GM18519 (cell line): Measurements from ENCODE around the gene DDOST.
"Not testable (repeated sequence)": the region's sequence is repeated elsewhere in the genome, so short reads cannot be mapped to it uniquely, and the experiment has no call there.

Experiments used
- ATAC-seq: cut with Tn5 transposase; IDR thresholded peaks from one replicate; pipeline ENCODE4 v1.9.1; 2021; ENCODE audit warnings: mild to moderate bottlenecking, moderate library complexity; ENCODE audit not compliant: unreplicated experiment, low FRiP score

Gene DDOST

DNA sequence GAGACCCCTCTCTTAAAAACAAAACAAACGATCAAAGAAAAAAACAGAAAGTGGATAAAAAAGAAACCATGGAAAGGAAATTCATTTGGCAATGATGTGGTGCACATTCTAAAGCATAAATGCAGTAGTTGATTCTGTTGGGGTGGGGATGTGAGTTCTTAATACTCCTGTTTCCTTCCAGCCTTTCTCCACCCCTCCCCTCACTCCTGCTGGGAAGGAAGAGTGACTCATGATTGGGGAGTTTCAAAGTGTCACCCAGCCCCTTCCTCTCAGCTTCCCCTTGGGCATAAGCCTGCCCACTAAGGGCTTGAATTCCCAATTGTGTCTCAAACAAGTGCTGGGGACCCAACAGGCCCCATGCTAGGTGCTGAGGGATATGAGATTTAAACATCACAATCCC, 34.6 kb downstream of the DDOST start:
- no peak for ATAC-seq

DNA sequence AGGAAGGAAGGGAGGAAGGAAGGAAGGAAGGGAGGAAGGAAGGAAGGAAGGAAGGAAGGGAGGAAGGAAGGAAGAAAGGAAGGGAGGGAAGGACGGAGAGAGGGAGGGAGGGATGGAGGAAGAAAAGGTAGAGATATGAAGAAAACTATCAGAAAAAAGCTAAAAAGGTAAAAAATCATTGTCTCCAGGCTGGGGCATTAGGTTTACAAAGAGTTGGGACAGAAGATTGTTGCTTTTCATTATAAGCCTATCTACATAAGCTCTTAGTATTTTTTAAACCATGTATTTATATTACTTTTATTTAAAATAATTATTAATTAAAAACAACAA, 35.1 kb downstream of the DDOST start:
- ATAC-seq = no peak

DNA sequence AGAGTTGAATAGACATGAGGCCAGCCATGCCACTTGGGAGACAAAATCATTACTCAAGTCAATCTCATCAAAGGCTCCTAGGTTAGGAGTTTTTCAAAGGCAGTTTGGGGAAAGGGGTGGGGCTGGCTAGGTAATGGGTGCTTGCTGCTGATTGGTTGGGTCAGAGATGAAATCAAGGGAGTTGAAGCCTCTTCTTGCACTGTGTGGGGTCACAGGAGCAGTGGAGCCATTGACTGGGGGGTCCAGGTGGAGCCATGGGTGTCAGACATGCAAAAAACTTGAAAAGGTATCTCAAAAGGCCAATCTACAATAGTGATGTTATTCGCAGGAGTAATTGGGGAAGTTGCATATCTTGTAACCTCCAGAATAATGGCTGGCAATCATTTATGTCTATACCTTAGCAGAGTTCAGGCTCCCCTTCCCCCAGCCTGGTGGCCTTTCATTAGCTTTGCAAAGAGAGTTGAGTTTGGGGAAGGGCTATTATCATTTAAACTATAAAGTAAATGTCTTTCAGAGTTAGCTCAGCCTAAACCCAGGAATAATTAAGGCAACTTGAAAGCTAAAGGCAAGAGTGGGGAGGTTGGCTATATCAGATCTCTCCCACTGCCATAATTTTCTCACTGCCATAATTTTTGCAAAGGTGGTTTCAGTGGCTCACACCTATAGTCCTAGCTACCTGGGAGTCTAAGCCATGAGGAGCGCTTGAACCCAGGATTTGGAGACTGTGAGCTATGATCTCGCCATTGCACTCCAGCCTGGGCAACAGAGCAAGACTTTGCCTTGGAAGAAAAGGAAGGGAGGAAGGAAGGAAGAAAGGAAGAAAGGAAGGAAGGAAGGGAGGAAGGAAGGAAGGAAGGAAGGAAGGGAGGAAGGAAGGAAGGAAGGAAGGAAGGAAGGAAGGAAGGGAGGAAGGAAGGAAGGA, 35.7 kb downstream of the DDOST start:
- ATAC-seq = no peak

DNA sequence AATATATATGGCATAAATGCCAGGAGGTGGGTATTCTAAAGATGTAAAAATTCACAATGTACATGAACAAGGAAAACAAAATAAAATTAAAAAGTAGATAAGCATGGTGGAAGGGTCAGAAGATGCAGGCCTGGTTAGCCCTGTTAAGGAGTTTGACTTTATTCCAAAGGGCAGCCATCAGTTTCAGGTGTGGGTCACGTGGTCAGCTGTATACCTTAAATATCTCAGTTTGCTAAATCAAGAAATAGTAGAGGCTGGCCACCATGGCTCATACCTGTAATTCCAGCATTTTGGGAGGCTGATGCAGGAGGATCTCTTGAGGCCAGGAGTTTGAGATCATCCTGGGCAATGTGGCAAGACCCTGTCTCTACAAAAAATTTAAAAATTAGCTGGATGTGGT, 36.5 kb downstream of the DDOST start:
- no peak for ATAC-seq

DNA sequence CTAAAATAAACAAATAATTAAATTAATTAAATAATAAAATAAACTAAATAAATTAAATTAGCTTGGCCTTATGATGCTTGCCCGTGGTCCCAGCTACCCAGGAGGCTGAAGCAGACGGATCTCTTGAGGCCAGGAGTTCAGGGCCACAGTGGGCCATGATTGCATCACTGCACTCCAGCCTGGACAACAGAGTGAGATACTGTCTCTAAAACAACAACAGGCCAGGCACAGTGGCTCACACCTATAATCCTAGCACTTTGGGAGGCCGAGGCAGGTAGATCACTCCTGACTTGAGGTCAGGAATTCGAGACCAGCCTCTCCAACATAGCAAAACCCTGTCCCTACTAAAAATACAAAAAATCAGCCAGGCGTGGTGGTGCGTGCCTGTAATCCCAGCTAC, 40.2 kb downstream of the DDOST start:
- no peak for ATAC-seq

DNA sequence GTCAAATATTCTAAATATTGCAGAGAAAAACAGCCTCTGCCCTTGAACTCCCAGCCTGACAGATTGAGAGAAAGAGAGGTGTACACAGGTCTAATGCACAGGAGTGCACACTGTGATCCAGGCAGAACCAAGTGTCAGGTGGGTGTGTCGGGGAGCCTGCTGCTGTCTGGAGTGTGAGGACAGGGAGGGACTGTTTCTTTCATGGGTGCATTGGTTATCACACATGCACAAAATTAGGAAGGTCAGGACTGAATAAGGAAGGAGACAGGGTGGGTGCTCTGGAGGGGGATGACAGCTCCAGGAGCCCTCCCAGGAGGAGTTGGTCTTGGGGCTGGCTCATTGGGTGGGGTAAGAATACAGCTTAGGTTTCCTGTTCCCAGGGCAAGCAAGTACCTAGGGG, 41.2 kb downstream of the DDOST start:
- no peak for ATAC-seq

DNA sequence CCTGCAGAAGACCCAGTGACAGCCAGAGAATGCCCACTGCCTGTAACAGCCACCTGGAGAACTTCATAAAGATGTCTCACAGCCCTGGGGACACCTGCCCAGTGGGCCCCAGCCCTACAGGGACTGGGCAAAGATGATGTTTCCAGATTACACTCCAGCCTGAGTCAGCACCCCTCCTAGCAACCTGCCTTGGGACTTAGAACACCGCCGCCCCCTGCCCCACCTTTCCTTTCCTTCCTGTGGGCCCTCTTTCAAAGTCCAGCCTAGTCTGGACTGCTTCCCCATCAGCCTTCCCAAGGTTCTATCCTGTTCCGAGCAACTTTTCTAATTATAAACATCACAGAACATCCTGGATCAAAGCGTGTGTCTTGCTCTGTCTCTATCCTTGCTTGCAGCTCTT, 42.6 kb downstream of the DDOST start:
- no peak for ATAC-seq

DNA sequence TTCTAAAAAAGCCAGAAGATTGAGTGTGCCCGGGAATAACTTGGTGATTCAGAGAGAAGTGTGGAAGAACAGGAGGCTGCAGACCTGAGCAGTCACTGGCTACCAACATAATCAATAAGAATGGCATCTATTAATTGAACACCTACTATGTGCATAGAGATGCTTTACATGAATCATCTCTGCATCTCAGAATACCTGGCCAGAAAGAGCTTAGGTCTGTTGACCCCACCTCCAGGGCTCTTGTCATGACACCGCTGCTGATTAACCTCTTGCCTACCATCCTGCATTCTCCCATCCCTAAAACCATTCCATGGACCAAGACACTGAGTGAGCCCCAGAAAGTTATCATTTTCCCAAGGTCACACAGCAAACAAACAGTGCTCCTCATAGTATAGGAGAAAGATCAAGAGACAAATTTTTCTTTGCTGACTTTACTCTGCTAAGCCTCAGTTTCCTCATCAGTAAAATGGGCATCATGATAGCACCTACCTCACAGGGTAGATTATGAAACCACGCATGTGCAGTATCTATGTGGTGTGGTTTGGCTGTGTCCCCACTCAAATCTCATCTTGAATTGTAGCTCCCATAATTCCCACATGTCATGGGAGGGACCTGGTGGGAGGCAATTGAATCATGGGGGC, 44.2 kb downstream of the DDOST start:
- ATAC-seq = no peak

DNA sequence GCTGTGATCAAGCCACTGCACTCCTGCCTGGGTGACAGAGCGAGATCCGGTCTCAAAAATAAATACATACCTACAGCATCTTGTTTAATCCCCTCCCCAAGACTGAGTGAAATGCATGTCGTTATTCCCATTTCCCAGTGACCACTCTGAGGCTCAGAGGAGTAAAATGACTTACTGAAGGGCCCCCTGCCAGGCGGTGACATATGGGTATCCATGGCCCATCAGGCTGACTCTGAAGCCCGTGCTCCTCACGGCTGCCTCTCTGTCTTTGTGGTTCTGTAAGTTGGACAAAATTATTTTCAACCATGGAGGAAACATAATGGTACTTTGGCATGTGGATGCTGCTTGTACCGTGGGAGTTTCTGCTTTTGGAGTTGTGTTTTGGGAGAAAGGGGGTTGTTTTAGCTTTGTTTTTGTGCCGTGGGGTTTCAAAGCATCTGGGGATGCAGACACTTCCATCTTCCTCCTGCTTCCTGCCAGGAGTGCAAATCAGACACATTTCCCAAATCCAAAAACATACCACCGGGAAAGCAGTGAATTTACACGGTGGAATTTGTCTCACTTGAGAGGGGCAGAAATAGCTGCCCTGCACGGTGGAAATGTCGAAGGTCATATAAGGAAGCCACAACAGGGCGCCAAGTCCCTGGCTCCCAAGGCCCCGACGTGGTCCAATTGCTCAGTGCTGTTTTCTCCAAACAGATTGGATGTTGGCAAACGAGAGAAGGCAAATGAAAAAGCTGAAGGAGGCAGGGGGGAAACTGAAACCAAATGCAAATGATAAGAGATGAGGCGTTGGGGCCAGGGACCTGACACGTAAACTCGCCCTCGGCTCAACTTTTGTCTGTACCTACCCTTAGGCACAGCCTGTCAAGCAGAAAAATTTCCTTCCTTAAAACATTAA, 45.0 kb downstream of the DDOST start:
- ATAC-seq = no peak

DNA sequence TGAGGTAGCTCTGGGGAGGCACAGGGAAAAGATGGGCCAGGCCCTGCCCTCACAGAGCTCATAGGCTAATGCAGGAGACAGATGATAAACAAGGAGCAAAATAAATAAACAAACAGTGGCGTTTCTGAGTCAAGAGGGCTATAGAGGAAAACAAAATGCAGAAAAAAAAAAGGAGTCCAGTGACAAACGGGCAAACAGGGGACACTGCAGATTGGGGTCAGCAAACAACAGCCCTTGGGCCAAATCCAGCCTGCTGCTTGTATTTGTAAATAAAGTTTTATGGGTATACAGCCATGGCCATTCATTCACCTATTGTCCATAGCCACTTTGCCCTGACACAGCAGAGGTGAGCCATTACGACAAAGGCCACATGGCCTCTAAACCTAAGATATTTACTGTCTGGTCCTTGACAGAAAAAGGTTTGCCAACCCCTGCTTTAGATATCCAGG, 47.0 kb downstream of the DDOST start:
- ATAC-seq = no peak

DNA sequence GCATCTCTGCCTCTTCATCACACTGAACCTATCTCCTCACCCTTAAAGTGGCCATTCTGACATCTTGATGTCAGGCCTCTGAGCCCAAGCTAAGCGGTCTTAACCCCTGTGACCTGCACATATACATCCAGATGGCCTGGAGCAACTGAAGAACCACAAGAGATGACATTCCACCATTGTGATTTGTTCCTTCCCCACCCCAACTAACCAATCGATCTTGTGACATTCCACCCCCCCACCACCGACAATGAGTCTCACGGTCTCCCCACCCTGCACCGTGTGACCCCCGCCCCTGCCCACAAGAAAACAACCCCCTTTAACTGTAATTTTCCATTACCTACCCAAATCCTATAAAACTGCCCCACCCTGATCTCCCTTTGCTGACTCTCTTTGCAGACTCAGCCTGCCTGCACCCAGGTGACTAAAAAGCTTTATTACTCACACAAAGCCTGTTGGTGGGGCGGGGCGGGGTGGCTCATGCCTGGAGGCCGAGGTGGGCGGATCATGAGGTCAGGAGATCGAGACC, 48.9 kb downstream of the DDOST start:
- no peak for ATAC-seq

DNA sequence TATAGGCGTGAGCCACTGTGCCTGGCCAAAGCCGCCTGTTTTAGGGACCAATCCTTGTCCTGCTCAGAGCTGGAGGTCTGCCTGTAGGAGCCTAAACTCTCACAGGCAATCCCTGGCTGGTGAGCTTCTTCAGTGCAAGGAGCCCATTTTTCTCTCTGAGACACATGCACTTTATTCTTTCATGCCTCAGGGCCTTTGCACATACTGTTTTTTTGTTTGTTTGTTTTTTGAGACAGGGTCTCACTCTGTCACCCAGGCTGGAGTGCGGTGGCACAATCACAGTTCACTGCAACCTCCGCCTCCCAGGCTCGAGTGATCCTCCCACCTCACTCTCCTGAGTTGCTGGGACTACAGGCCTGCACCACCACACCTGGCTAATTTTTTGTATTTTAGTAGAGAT, 49.5 kb downstream of the DDOST start:
- ATAC-seq = no peak

DNA sequence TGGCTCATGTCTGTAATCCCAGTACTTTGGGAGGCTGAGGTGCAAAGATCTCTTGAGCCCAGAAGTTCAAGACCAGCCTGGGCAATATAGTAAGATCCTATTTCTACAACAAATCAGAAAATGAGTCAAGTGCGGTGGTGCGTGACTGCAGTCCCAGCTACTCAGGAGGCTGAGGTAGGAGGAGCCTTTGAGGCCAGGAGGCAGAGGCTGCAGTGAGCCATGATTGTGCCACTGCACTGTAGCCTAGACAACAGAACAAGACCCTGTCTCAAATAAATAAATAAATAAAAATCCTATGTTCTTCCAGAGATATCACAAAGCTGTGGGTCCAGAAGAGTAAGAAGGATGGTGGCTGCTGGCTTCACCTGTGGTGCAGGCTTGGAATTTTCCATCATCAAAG, 50.2 kb downstream of the DDOST start:
- ATAC-seq = no peak

DNA sequence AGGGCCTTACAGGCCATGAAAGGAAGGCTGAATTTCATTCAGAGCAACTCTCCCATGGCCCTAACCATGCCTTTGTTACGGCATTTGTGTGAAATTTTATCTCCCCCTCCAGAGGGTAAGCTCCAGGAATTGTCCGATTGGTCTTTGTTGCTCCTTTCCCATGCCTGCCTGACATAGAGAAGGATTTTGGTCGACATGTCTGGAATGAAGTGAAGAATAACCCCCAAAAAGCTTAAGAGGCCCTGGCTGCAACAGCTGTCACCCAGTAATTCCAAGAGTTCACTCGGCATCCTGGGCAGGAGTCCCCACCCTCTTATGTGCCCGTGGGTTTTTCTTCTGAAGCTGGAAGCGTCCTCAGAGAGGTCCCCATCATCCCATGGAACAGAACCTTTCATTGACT, 51.6 kb downstream of the DDOST start:
- no peak for ATAC-seq

DNA sequence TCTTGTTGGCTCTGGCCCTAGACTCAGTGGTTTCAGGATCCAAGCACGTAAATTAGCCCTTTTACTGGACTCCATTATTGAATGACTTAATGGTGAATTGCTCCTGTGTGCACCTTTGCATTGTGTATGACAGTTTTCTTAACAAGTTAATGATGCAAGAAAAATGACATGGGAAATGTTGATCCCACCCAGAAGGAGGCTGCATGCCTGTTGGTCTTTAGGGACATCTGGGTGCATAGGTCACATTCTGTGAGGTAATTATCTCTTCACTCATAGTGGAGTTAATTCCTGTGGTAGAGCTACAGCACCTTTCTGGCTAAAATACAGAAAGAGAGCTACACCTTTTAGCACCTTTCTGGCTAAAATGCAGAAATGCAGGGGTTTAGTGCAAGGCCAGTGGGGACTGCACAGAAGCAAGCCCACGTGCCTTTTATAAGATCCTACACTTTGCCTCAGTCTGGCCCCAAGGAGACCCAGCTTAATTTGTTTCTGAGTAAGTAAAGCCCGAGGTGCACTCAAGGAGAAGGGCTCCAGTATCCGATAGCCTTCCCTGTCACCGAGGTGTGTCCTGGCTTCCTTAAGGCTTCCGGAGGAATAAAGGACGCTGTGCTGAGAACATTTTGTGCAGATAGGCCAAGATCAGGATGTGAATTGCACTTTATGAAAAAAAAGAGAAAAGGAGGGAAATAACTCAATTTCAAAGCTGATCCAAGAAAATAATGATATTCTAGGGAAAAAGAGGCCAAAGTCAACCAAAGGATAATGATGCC, 54.2 kb downstream of the DDOST start:
- ATAC-seq = not testable (repeated sequence)

DNA sequence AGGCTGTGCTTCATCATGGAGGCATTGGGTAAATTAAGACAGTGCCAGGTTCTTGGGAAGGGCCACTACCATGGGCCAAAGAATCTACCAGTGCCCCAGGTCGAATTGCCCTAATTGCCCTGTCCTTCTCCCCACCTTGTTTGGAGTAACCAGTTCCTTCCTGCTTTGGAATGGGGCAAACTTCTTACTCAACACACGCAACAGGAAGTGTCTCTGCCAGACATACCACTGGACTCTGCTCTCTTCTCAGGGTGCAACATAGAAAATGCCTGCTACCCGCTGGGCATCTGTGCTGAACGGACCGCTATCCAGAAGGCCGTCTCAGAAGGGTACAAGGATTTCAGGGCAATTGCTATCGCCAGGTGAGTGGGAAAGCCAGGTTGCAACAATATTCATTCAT, 56.5 kb downstream of the DDOST start:
- ATAC-seq = no peak

DNA sequence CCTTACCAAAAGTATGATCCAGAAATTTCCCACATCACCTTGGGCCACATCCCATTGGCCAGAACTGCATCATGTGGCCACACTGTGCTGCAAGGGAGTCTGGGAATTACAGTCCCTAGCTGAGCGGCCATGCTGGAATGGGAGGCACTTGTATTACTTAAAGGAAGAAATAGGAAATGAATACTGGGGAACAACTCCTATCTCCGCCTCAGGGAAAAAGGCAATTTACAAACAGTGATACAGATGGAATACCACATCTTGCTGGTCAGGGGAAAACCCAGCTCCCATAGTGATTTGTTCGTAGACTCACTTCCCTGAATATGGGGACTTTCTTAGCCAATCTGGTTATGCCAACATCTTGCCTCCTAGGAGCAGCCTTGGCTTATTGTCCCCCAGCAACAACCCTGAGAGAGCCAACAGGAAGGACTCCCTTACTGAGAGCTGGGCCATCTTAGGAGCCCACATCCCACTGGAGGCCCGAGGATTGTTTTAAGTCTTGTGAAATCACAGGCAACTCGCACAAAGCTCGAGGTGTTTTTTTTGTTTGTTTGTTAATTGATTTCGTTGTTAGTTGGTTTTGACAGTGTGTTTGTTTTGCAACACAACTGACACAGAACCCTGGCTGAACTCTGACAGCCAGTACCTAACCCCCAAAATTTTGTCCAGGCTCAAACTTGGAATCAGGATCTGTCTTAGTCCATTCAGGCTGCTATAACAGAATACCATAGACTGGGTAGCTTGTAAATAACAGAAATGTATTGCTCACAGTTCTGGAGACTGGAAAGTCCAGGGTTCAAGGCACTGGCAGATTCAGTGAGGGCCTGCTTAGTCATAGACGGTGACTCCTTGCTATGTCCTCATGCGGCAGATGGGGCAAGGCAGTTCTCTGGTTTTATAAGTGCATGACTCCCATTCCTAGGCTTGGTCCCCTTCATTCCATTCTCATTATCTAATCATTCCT, 57.4 kb downstream of the DDOST start:
- no peak for ATAC-seq

DNA sequence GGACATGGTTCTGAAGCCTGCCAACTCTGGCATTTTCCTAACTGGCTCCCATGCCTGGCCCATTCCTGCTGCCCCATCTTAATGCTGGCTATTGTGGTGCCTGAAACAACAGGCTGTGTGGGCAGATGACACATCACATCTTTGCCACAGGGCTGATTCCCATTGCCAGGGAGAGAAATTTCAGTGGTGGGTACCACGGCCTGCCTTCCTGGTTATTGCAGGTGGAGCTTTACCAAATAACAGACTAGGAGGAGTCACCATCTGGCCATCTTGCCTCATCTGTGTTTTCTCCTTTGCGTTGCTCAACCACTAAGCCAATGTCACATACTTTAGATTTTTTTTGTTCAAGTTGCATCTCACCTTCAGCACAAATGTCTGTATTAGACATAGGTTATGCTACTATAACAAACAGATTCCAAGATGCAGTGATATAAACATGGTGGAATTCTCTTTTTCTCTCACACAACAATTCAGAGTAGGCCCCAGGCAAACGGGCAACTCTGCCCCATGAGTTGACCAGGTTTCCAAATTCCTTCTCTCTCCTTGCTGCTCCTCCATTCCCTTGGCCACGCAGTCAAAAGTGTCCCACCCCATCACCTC, 58.2 kb downstream of the DDOST start:
- no peak for ATAC-seq
